SK-N-SH treated with all-trans-retinoic acid at 6 μM for 48 hours (cell line): Measurements from ENCODE around the gene RBL2.

ENCODE experiments used
- GLIS3 ChIP-seq: fragments of 250-450 bp; sonication (Bioruptor Pico); IDR thresholded peaks from 2 replicates; pipeline ENCODE4 v1.5.0; 2020; ENCODE audit warnings: mild to moderate bottlenecking, moderate library complexity
- ISL1 ChIP-seq: fragments of 250-450 bp; sonication (Bioruptor Pico); IDR thresholded peaks from 2 replicates; pipeline ENCODE4 v2.1.2; 2022; ENCODE audit warnings: mild to moderate bottlenecking, moderate library complexity
- PATZ1 ChIP-seq: fragments of 250-450 bp; sonication (Bioruptor Pico); IDR thresholded peaks from 2 replicates; pipeline ENCODE4 v1.8.0; 2020; ENCODE audit warnings: mild to moderate bottlenecking, moderate library complexity, borderline replicate concordance
- TCF4 ChIP-seq: fragments of 250-450 bp; sonication (Bioruptor Pico); IDR thresholded peaks from 2 replicates; pipeline ENCODE4 v1.8.0; 2021; ENCODE audit warnings: mild to moderate bottlenecking, moderate library complexity, borderline replicate concordance
- ZFP3 ChIP-seq: fragments of 250-450 bp; sonication (Bioruptor Pico); IDR thresholded peaks from 2 replicates; pipeline ENCODE4 v1.5.0; 2020; ENCODE audit warnings: mild to moderate bottlenecking, moderate library complexity
- ZFP30 ChIP-seq: fragments of 450-650 bp; formaldehyde crosslinking; IDR thresholded peaks from 2 replicates; pipeline ENCODE4 v1.5.0; 2022; ENCODE audit warnings: mild to moderate bottlenecking, moderate library complexity
- ZNF8 ChIP-seq: fragments of 450-650 bp; formaldehyde crosslinking; IDR thresholded peaks from 2 replicates; pipeline ENCODE4 v1.5.0; 2020; ENCODE audit warnings: mild to moderate bottlenecking, moderate library complexity

DNA sequence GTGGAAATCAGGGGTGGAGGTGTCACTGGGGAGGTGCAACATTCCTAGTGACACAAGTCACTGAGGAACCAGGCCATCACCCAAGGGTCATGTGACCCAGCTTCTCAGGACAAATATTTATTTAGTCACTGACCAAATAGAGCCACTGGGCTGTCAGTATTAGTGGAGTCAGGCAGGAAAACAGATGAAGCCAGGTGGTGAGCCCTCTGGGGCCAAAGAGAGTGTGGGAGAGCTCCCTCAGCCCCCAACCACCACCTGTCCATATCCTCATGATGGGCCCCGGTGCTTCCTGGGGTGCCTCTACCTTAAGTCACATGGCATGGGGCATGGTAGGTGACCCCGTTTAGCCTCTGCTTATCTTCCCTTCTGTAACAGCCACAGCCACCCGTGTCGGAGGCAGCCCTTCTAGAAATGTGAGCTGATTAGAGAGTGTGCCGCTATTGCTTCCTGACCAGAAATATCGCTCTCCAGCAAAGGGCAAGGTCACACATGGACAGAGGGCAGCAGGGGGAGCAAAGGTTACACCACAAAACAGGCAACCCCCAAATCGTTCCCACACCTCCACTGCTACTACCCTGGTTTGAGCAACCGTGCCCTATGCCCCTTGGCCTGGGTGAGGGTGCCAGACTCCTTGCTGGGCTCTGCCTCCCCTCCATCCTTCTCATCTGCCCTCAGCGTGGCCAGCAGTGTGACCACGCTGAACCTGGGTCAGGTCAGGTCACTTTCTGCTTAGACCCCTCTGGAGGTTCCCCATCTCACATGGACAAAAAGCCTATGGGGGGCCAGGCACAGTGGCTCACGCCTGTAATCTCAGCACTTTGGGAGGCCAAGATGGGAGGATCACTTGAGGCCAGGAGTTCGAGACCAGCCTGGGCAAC lies 77.4 kb downstream of the RBL2 start:
- TF ChIP-seq TCF4 (CRISPR knock-in tag) = no peak
- TF ChIP-seq ISL1 = no peak
- no peak for TF ChIP-seq PATZ1 (CRISPR knock-in tag)
- TF ChIP-seq ZNF8 = no peak
- no peak for TF ChIP-seq ZFP30 (CRISPR knock-in tag)
- TF ChIP-seq ZFP3 (CRISPR knock-in tag) = no peak
- TF ChIP-seq GLIS3 (CRISPR knock-in tag) = no peak
